GM23248 (cell line): ENCODE results near the gene TP53RK. TPM values are rescaled to one million over a fixed set of nuclear protein-coding genes. Genes with fewer than 3 reads are reported as not detected.

Source experiments
- DNase-seq: peaks from one replicate; pipeline ENCODE4 v3.0.0-alpha.2; 2015
- H2AFZ ChIP-seq: fragments of 200-600 bp; sonication (generic); 2 replicates; pipeline ENCODE4 v1.6.1; 2016; ENCODE audit warnings: antibody characterized with exemption
- H3F3A ChIP-seq: fragments of 200-600 bp; sonication (generic); 2 replicates; pipeline ENCODE4 v1.6.1; 2016; ENCODE audit warnings: mild to moderate bottlenecking, antibody characterized with exemption, mixed run types; ENCODE audit not compliant: insufficient read depth
- H3K27ac ChIP-seq: fragments of 200-600 bp; sonication (generic); 2 replicates; pipeline ENCODE4 v1.5.1; 2016; ENCODE audit warnings: mild to moderate bottlenecking
- H3K27me3 ChIP-seq: fragments of 200-600 bp; sonication (generic); replicated peaks from 2 replicates; pipeline ENCODE4 v1.6.1; 2016; ENCODE audit warnings: mild to moderate bottlenecking; ENCODE audit not compliant: insufficient read depth
- H3K36me3 ChIP-seq: fragments of 200-600 bp; sonication (generic); 2 replicates; pipeline ENCODE4 v1.6.1; 2016; ENCODE audit warnings: low read depth, mild to moderate bottlenecking
- H3K4me1 ChIP-seq: fragments of 200-600 bp; sonication (generic); 2 replicates; pipeline ENCODE4 v1.6.1; 2016; ENCODE audit warnings: mild to moderate bottlenecking; ENCODE audit not compliant: insufficient read depth
- H3K4me2 ChIP-seq: fragments of 200-600 bp; sonication (generic); one replicate; pipeline ENCODE4 v1.6.1; 2016; ENCODE audit warnings: mild to moderate bottlenecking; ENCODE audit not compliant: unreplicated experiment
- H3K4me3 ChIP-seq: fragments of 200-600 bp; sonication (generic); 2 replicates; pipeline ENCODE4 v1.5.1; 2016; ENCODE audit warnings: mild to moderate bottlenecking
- H3K79me2 ChIP-seq: fragments of 200-600 bp; sonication (generic); 2 replicates; pipeline ENCODE4 v1.6.1; 2016; ENCODE audit warnings: mild to moderate bottlenecking; ENCODE audit not compliant: insufficient read depth
- H3K9ac ChIP-seq: fragments of 200-600 bp; sonication (generic); 2 replicates; pipeline ENCODE4 v1.6.1; 2016; ENCODE audit warnings: mild to moderate bottlenecking
- H3K9me2 ChIP-seq: fragments of 200-600 bp; sonication (generic); 2 replicates; pipeline ENCODE4 v1.6.1; 2016; ENCODE audit warnings: mixed run types, mild to moderate bottlenecking, moderate library complexity; ENCODE audit not compliant: insufficient read depth
- H3K9me3 ChIP-seq: fragments of 200-600 bp; sonication (generic); one replicate; pipeline ENCODE4 v1.6.1; 2017; ENCODE audit warnings: low read depth
- H4K20me1 ChIP-seq: fragments of 200-600 bp; sonication (generic); 2 replicates; pipeline ENCODE4 v1.6.0; 2016; ENCODE audit not compliant: insufficient read depth
- EZH2 ChIP-seq: fragments of 200-600 bp; sonication (generic); IDR thresholded peaks from 2 replicates; pipeline ENCODE4 v1.6.1; 2018; ENCODE audit warnings: antibody characterized with exemption, mild to moderate bottlenecking; ENCODE audit not compliant: insufficient read depth, poor library complexity, severe bottlenecking
- EZH2phosphoT487 ChIP-seq: fragments of 200-600 bp; sonication (generic); IDR thresholded peaks from 2 replicates; pipeline ENCODE4 v1.6.1; 2018; ENCODE audit warnings: antibody characterized with exemption, moderate library complexity, mild to moderate bottlenecking, low read depth; ENCODE audit not compliant: insufficient read depth
- WGBS, 2 experiments: methylation state at CpG; one replicate each; pipeline ENCODE4 v1.1.6; 2015 to 2017; ENCODE audit warnings: low lambda C conversion rate in 2 of 2, low coverage in 1 of 2; ENCODE audit errors: missing lambda C conversion rate in 2 of 2; 5-methylcytosine and 5-hydroxymethylcytosine counted together
- in situ Hi-C: fragments of 300-500 bp; cut with MboI; formaldehyde crosslinking; loops from 2 replicates; pipeline ENCODE4 v1.15.0; 2020
- polyA plus RNA-seq: library from polyadenylated mRNA; unstranded; fragments of >200 nt; fragmentation: Nextera tagmentation; extraction: Ambion mirVana; gene quantifications from 2 replicates; pipeline ENCODE4 v1.2.1, GENCODE V29; 2016
- total RNA-seq: library from RNA; depleted of rRNA; stranded (reverse); fragments of >200 nt; shearing (Covaris generic); gene quantifications from 2 replicates; pipeline ENCODE4 v1.2.3, GENCODE V29; 2014

Gene TP53RK
- total and polyA plus RNA-seq, 2 experiments from 2014 or later = 23.6 to 24.1 TPM

DNA sequence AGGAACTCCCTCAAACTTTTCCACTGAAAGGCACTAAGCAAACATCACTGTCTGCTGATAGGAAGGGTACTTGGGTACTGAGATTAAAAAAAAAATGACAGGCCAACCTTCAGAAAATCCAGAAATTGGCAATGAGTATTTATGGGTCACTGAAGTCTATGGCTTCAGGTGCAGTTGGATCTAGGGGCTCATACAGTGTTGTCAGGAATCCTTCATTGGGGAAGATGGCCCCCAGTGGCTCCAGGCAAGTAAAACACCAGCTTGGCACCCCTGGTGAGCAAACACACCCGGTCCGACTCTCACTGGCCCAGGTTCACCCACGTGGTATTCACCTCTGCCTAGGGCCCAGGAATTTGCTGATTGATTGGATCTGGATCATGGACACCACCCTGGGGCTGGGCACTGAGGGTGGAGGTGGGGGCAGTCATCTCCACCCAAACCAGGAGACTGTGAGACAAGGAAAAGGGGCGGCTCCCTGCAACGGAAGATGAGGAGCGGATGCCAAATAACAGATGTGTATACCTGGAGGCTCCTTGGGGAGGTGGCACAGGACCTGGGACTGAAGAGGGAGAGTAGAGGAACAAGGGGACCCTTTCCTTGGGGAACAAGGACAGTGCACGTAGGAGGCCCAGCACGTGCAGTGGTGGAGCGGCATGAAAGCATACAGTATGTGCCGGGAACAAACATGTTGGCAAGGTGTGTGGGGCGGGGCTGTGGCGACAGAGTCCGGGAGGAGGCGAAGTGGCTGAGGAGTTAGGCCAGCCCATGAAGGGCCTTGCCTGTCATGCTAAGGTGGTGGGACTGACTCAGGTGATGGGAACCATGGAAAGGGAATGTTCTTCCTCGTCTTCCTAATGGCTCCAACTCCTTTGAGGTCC is 25.0 kb upstream of the TP53RK start:
- WGBS, 2 experiments = 92 to 95% methylated on average over 15 of the region's 15 CpGs

DNA sequence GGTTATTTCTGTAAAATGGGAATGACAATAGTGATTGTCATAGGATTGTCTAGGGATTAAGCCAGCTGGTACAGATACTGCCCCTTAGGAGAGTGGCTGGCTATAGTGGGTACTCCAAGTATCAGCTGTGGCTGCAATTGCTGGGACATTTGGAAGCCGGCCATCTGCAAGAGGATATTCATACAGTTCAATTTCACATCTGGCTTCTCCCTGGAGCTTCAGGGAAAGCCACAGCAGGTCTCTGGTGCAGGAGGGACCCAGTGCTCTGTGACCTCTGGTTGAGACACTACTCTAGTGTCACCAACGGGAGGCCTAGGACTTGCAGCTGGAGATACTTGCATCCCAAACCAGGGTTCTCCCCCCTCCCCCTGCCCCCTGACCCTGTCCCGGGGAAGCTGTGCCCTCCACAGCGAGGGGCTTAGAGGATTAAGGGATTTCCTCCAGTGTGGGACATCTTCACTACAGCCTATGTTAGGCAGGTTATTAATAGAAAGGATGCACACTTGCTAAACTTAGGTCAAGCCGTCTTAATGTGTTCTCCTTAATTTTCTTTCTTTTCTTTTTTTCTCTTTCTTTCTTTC is 22.9 kb upstream of the TP53RK start:
- H3K4me1 ChIP-seq = peaks cover 26% of the 10 kb centered on the region
- TF ChIP-seq EZH2 (no peak), EZH2phosphoT487 (no peak)
- H2AFZ ChIP-seq = no peak overlapping the region
- no peak overlapping the region for H3K4me3 ChIP-seq
- in situ Hi-C loops = no loop called here
- no peak overlapping the region for H3K9ac ChIP-seq
- no peaks in the 10 kb centered on the region for H3K36me3 ChIP-seq
- no peaks in the 10 kb centered on the region; the same call in 1 of the 2 replicates for H3F3A ChIP-seq
- no peak for DNase-seq
- no peaks in the 10 kb centered on the region for H3K9me2 ChIP-seq
- no peaks in the 10 kb centered on the region for H3K9me3 ChIP-seq
- H3K27ac ChIP-seq = no peak overlapping the region
- no peaks in the 10 kb centered on the region for H3K27me3 ChIP-seq
- H4K20me1 ChIP-seq = no peaks in the 10 kb centered on the region
- peaks cover 70% of the 10 kb centered on the region for H3K79me2 ChIP-seq
- WGBS, 2 experiments = 92 to 96% methylated on average over 3 to 5 of the region's 5 CpGs
- no peak overlapping the region for H3K4me2 ChIP-seq

More for the DNA sequence above, 25.0 kb upstream of the TP53RK start:
- H3K9me2 ChIP-seq = no peaks in the 10 kb centered on the region
- H3K27me3 ChIP-seq = no peaks in the 10 kb centered on the region
- H2AFZ ChIP-seq = no peak overlapping the region
- no peak overlapping the region for H3K4me3 ChIP-seq
- H3K4me2 ChIP-seq = no peak overlapping the region
- H3K9ac ChIP-seq = no peak overlapping the region
- no peak overlapping the region for H3K27ac ChIP-seq
- H3K79me2 ChIP-seq = peaks cover 84% of the 10 kb centered on the region
- in situ Hi-C loops = no loop called here
- no peaks in the 10 kb centered on the region for H3F3A ChIP-seq
- H3K4me1 ChIP-seq = peaks cover 26% of the 10 kb centered on the region
- no peak for DNase-seq
- H3K36me3 ChIP-seq = no peaks in the 10 kb centered on the region
- H4K20me1 ChIP-seq = no peaks in the 10 kb centered on the region
- TF ChIP-seq EZH2phosphoT487 = no peak
- no peak for TF ChIP-seq EZH2
- no peaks in the 10 kb centered on the region for H3K9me3 ChIP-seq

- 21 to 26% methylated on average over 22 of the region's 22 CpGs for WGBS, 2 experiments
- Histone ChIP-seq H4K20me1 (no peaks in the 10 kb centered on the region), H3K9me3 (no peaks in the 10 kb centered on the region), H3K27ac (peak overlapping the region; percentile 63), H3K36me3 (no peaks in the 10 kb centered on the region), H3K4me3 (peak overlapping the region; percentile 86), H3K27me3 (no peaks in the 10 kb centered on the region), H3K79me2 (peaks cover 55% of the 10 kb centered on the region), H3K4me2 (peak overlapping the region; percentile 92), H3K4me1 (peaks cover 27% of the 10 kb centered on the region), H3K9me2 (no peaks in the 10 kb centered on the region), H3F3A (peaks cover 12% of the 10 kb centered on the region), H2AFZ (peak overlapping the region; percentile 88), H3K9ac (peak overlapping the region; percentile 95)
- in situ Hi-C loops = no loop called here
- TF ChIP-seq EZH2phosphoT487 (no peak), EZH2 (no peak)
- DNase-seq = peak; percentile 26
Measured at GRCh38 chr20:46710153-46710913, 21.1 kb upstream of the TP53RK start.

- peak within 1 kb of the TSS; percentile 88 for H2AFZ ChIP-seq
- peak; percentile 86 for DNase-seq
- H3K4me2 ChIP-seq = peak within 1 kb of the TSS; percentile 92
- H3K27ac ChIP-seq = peak within 1 kb of the TSS; percentile 63
- H3K9me2 ChIP-seq = no peaks in the 10 kb centered on the region
- in situ Hi-C loops = no loop called here
- H3K79me2 ChIP-seq = peaks cover 49% of the 10 kb centered on the region
- H3K9ac ChIP-seq = peak within 1 kb of the TSS; percentile 95
- 1% methylated on average over 22 to 41 of the region's 67 CpGs for WGBS, 2 experiments
- no peaks in the 10 kb centered on the region for H3K36me3 ChIP-seq
- no peaks in the 10 kb centered on the region for H4K20me1 ChIP-seq
- peak within 1 kb of the TSS; percentile 86 for H3K4me3 ChIP-seq
- TF ChIP-seq EZH2 (no peak), EZH2phosphoT487 (no peak)
- no peaks in the 10 kb centered on the region for H3K9me3 ChIP-seq
- no peaks in the 10 kb centered on the region for H3K27me3 ChIP-seq
- peaks cover 20% of the 10 kb centered on the region for H3F3A ChIP-seq
- peaks cover 29% of the 10 kb centered on the region for H3K4me1 ChIP-seq
Measured at GRCh38 chr20:46709459-46710152, 20.4 kb upstream of the TP53RK start, which contains the start of gene SLC2A10. SLC2A10 (plus strand) TSS chr20:46709649; CDS start chr20:46709737, 88 bp downstream.
